Lung (tissue), 12 donors: ENCODE measurements around the gene CCL23. TPM values are rescaled to one million over a fixed set of nuclear protein-coding genes. Genes with fewer than 3 reads are reported as not detected.

Experiments
- ATAC-seq: fragments of 200-7000 bp; cut with Tn5 transposase; one replicate; pipeline ENCODE4 v1.9.1; 2020; ENCODE audit warnings: moderate number of reproducible peaks; ENCODE audit not compliant: insufficient read depth, low FRiP score
- DNase-seq, 3 donors: peaks; one replicate each; pipeline ENCODE4 v3.0.0-alpha.2; 2013 to 2017
- H3K27ac ChIP-seq, 2 donors: one replicate each; pipeline ENCODE4 v1.5.1; 2013; ENCODE audit warnings: mild to moderate bottlenecking in 2 of 2, moderate library complexity in 2 of 2, control low read depth in 1 of 2, inconsistent platforms in 1 of 2, low read depth in 1 of 2, low read length in 1 of 2
- H3K27me3 ChIP-seq, 3 donors: one replicate each; pipeline ENCODE4 v1.5.1; 2013; ENCODE audit warnings: low read length in 2 of 3; ENCODE audit not compliant: control insufficient read depth in 3 of 3, insufficient read depth in 3 of 3
- H3K36me3 ChIP-seq, 4 donors: one replicate each; pipeline ENCODE4 v1.5.1; 2013; ENCODE audit warnings: low read length in 4 of 4, mild to moderate bottlenecking in 1 of 4, moderate library complexity in 1 of 4; ENCODE audit not compliant: control insufficient read depth in 4 of 4, insufficient read depth in 4 of 4
- H3K4me1 ChIP-seq, 5 donors: one replicate each; pipeline ENCODE4 v1.5.1; 2013; ENCODE audit warnings: low read length in 5 of 5, mild to moderate bottlenecking in 2 of 5, moderate library complexity in 1 of 5; ENCODE audit not compliant: control insufficient read depth in 5 of 5, insufficient read depth in 5 of 5
- H3K4me3 ChIP-seq: one replicate; pipeline ENCODE4 v1.5.1; 2013; ENCODE audit warnings: mild to moderate bottlenecking, control low read depth, moderate library complexity
- H3K9ac ChIP-seq, 2 donors: one replicate each; pipeline ENCODE4 v1.5.1; 2013; ENCODE audit warnings: low read length in 2 of 2, control low read depth in 1 of 2; ENCODE audit not compliant: insufficient read depth in 1 of 2
- H3K9me3 ChIP-seq, 4 donors: one replicate each; pipeline ENCODE4 v1.5.1; 2013; ENCODE audit warnings: low read length in 3 of 4, mild to moderate bottlenecking in 1 of 4, moderate library complexity in 1 of 4; ENCODE audit not compliant: control insufficient read depth in 4 of 4, insufficient read depth in 3 of 4
- CTCF ChIP-seq: IDR thresholded peaks from 2 replicates; pipeline ENCODE4 v1.5.1; 2012; ENCODE audit warnings: mild to moderate bottlenecking; ENCODE audit errors: control extremely low read depth, extremely low read depth
- WGBS, 2 donors: extraction: QIAGEN DNeasy Blood & Tissue Kit; methylation state at CpG; one replicate each; pipeline ENCODE4 v1.1.7; 2013; 5-methylcytosine and 5-hydroxymethylcytosine counted together
- polyA plus RNA-seq, 2 donors: library from polyadenylated mRNA; stranded (reverse); fragments of 200-250 nt; gene quantifications; one replicate each; pipeline ENCODE4 v1.2.1, GENCODE V29; 2013
- total RNA-seq, 2 donors: library from RNA; depleted of rRNA in 1 of 2; stranded (reverse); fragments of >200 nt in 1 of 2; gene quantifications; one replicate each; pipeline ENCODE4 v1.2.1, GENCODE V29; 2014 to 2021
- donor health status: control.
- donor health status: control.
- donor health status: Bipolar disorder and iron deficiency.
- donor health status: healthy.
- donor health status: DM: yes; HTN: yes; CAD: no.

The CCL23 gene
- total and polyA plus RNA-seq, 4 donors: 5.1 to 34.4 (median 7.2) TPM; not detected in 1

- H3K9ac ChIP-seq: no peak within 1 kb of the TSS
- no peak within 1 kb of the TSS for H3K4me3 ChIP-seq
- 63 to 70% methylated on average over 1 of the region's 1 CpG for WGBS, 2 donors
- H3K36me3 ChIP-seq: no peaks in the 10 kb centered on the region
- peaks cover 0 to 15% (median 0%) of the 10 kb centered on the region in 5 donors for H3K4me1 ChIP-seq
- DNase-seq (no peak), ATAC-seq (no peak)
- no peak for TF ChIP-seq CTCF
- H3K27me3 ChIP-seq: no peaks in the 10 kb centered on the region
- peak within 1 kb of the TSS in 1 of 2 donors; percentile 6 for H3K27ac ChIP-seq
- peaks cover 0 to 4% (median 0%) of the 10 kb centered on the region in 4 donors for H3K9me3 ChIP-seq
Observed at GRCh38 chr17:35986643-35987042, 31.1 kb downstream of the CCL23 start, which contains the start of gene CCL14. Gene CCL14, minus strand, starts transcription at chr17:35986729. Its CDS starts 80 bp downstream, at chr17:35986649.

DNA sequence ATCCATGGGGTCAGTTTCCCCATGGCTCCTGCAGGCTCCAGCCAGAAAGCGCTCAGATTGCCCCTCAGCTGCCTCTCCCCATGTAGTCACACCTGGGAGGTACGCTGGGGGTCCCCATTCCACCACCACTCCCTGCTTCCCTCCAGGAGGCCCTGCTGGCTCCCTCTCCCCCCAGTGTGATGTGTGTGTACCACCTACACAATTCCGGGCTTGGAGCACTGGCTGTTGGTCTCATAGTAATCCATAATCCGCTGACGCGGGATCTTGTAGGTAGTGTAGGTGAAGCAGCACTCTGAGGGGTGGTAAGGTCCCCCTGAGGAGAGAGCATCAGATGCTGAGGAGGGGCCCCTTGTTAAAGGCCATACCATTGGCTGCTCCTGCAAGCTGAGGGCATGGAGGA, 33.6 kb downstream of the CCL23 start:
- Histone ChIP-seq H3K36me3 (no peaks in the 10 kb centered on the region), H3K9ac (no peak overlapping the region), H3K4me1 (peaks cover 0 to 10% (median 0%) of the 10 kb centered on the region in 5 donors), H3K27ac (no peak overlapping the region), H3K27me3 (no peaks in the 10 kb centered on the region), H3K9me3 (peaks cover 0 to 3% (median 0%) of the 10 kb centered on the region in 4 donors), H3K4me3 (no peak overlapping the region)
- TF ChIP-seq CTCF: no peak
- 96 to 98% methylated on average over 6 of the region's 6 CpGs for WGBS, 2 donors
- no peak for ATAC-seq
- DNase-seq: no peak

DNA sequence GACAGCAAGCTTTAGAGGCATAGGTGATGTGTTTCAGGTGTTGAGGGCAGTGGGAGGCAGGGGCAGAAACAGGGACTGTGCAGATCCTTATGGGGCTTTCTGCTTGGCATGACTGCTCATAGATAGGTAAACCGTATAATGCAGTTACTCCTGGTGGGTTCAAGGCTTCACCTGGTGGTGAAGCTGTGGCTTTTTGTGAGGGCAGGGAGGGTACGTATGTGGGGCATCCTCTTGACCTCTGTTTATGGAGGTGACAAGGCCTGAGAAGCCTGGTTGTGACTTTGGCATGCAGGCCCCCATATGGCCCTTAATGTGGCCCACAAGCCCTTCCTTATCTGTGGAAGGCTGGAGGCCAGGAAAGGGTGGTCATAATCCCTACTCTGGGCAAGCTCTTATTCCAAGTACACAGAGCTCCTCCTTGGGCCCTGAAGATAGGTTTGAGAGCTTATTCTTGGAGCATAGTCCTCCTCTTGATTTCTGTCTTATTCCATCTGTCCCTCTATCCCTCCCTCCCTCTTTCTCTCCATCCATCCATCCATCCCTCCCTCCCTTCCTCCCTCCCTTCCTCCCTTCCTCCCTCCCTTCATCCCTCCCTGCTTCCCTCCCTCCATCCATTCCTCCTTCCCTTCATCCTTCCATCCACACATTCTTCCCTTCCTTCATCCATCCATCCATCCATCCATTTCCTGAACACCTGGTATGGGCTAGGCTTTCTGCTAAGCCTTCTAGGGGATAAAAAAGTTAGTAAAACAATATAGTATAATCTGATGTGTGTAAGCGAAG, 35.2 kb downstream of the CCL23 start:
- DNase-seq (no peak), ATAC-seq (no peak)
- H3K27ac ChIP-seq: no peak overlapping the region
- H3K27me3 ChIP-seq: no peaks in the 10 kb centered on the region
- no peak overlapping the region for H3K9ac ChIP-seq
- WGBS, 2 donors: 87 to 92% methylated on average over 3 of the region's 3 CpGs
- H3K4me3 ChIP-seq: no peak overlapping the region
- H3K4me1 ChIP-seq: peaks cover 0 to 10% (median 0%) of the 10 kb centered on the region in 5 donors
- no peaks in the 10 kb centered on the region for H3K9me3 ChIP-seq
- no peak for TF ChIP-seq CTCF
- no peaks in the 10 kb centered on the region for H3K36me3 ChIP-seq
